ENCODE data around the gene RPUSD3.

Gene RPUSD3

DNA sequence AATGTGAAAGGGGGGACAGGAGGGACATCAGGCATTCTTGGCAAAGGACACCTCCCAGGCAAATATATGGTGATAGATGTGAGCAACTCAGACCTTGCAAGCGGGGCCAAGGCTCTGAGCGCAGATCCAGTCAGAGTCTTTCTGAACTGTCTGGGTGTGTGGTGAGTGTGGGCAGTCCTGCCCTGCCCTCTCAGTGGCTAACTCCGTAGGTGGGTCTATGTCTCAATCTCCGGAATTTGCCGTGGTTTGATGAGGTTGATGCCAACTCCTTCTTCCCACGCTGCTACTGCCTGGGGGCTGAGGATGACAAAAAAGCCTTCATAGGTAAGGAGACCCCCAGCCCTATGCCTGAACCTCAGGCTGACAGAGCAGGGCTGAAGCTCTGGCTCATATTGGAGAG, 26.4 kb downstream of the RPUSD3 start:
- H3K23ac ChIP-seq (ENCODE audit: low read length) = no peak overlapping the region
- DNase-seq = no peak
- H3K36me3 ChIP-seq (ENCODE audit: control insufficient read depth in 1 of 2, insufficient read depth in 2 of 2, low read length in 2 of 2) = peaks cover 6 to 15% of the 10 kb centered on the region in 2 experiments
- H2BK5ac ChIP-seq (ENCODE audit: low read depth, low read length, poor library complexity) = no peak overlapping the region
- no CpG with 5 or more reads among the region's 6 CpGs for WGBS (ENCODE audit: extremely low coverage, insufficient coverage, insufficient read length)
- H3K9me3 ChIP-seq (ENCODE audit: insufficient read depth, low read depth, low read length) = no peaks in the 10 kb centered on the region
- H3K4me3 ChIP-seq (ENCODE audit: low read depth, low read length) = no peak overlapping the region
- no peaks in the 10 kb centered on the region for H3K27me3 ChIP-seq (ENCODE audit: insufficient read depth, low read length)
- no peak overlapping the region for H4K12ac ChIP-seq (ENCODE audit: low read depth, low read length)
- no peak overlapping the region for H2BK12ac ChIP-seq (ENCODE audit: low read length)
- H3K79me1 ChIP-seq (ENCODE audit: low read length) = no peaks in the 10 kb centered on the region
- no peak overlapping the region for H2BK120ac ChIP-seq (ENCODE audit: insufficient read depth, low read length, poor library complexity)
- H3K18ac ChIP-seq (ENCODE audit: low read length) = no peak overlapping the region
- H3K4me2 ChIP-seq (ENCODE audit: low read length) = no peak overlapping the region
- H2AFZ ChIP-seq (ENCODE audit: insufficient read depth, low read length, poor library complexity) = no peak overlapping the region
- H4K91ac ChIP-seq (ENCODE audit: low read depth, low read length) = no peak overlapping the region
- H3K14ac ChIP-seq (ENCODE audit: low read length) = no peak overlapping the region
- no peak overlapping the region for H3K27ac ChIP-seq (ENCODE audit: low read depth, low read length)
- H3K9ac ChIP-seq (ENCODE audit: low read length) = no peak overlapping the region
- no peak overlapping the region for H4K8ac ChIP-seq (ENCODE audit: low read depth, low read length)
- no peaks in the 10 kb centered on the region for H3K79me2 ChIP-seq (ENCODE audit: control insufficient read depth, insufficient read depth, low read length, poor library complexity)
- H2AK5ac ChIP-seq (ENCODE audit: low read length) = no peak overlapping the region
- H3K4me1 ChIP-seq (ENCODE audit: control insufficient read depth in 1 of 2, insufficient read depth in 2 of 2, low read length in 2 of 2) = no peaks in the 10 kb centered on the region
- no peak overlapping the region for H3K4ac ChIP-seq (ENCODE audit: low read depth, low read length)

DNA sequence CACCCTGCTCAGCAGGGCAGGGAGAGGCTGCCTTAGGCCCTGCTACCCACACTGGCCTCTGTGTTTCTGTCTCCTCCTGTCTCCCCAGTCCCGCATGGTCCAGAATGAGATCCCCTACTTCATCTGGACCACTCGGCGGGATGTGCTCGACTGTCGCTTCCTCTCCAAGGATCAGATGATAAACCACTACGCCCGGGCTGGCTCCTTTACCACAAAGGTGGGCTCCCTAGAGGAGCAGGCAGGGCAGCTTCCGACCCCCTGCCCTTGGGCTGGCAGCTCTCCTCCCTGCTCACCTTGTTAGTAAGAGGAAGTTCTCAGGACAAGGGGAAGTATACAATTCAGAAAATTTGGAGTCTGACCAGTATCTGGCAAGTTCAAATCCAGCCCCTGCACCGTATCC, 27.8 kb downstream of the RPUSD3 start:
- Histone ChIP-seq H3K79me1 (ENCODE audit: low read length) (no peaks in the 10 kb centered on the region), H2BK12ac (ENCODE audit: low read length) (no peak overlapping the region), H3K4ac (ENCODE audit: low read depth, low read length) (no peak overlapping the region), H2AFZ (ENCODE audit: insufficient read depth, low read length, poor library complexity) (no peak overlapping the region), H4K8ac (ENCODE audit: low read depth, low read length) (no peak overlapping the region), H2BK5ac (ENCODE audit: low read depth, low read length, poor library complexity) (no peak overlapping the region), H3K4me1 (ENCODE audit: control insufficient read depth in 1 of 2, insufficient read depth in 2 of 2, low read length in 2 of 2) (no peaks in the 10 kb centered on the region), H3K27ac (ENCODE audit: low read depth, low read length) (no peak overlapping the region), H3K36me3 (ENCODE audit: control insufficient read depth in 1 of 2, insufficient read depth in 2 of 2, low read length in 2 of 2) (peaks cover 6 to 15% of the 10 kb centered on the region in 2 experiments), H2BK120ac (ENCODE audit: insufficient read depth, low read length, poor library complexity) (no peak overlapping the region), H3K27me3 (ENCODE audit: insufficient read depth, low read length) (no peaks in the 10 kb centered on the region), H2AK5ac (ENCODE audit: low read length) (no peak overlapping the region), H3K79me2 (ENCODE audit: control insufficient read depth, insufficient read depth, low read length, poor library complexity) (no peaks in the 10 kb centered on the region), H3K4me3 (ENCODE audit: low read depth, low read length) (no peak overlapping the region), H3K4me2 (ENCODE audit: low read length) (no peak overlapping the region), H4K91ac (ENCODE audit: low read depth, low read length) (no peak overlapping the region), H3K9ac (ENCODE audit: low read length) (no peak overlapping the region), H3K18ac (ENCODE audit: low read length) (no peak overlapping the region), H4K12ac (ENCODE audit: low read depth, low read length) (no peak overlapping the region), H3K9me3 (ENCODE audit: insufficient read depth, low read depth, low read length) (no peaks in the 10 kb centered on the region), H3K23ac (ENCODE audit: low read length) (no peak overlapping the region), H3K14ac (ENCODE audit: low read length) (no peak overlapping the region)
- no CpG with 5 or more reads among the region's 9 CpGs for WGBS (ENCODE audit: extremely low coverage, insufficient coverage, insufficient read length)
- DNase-seq = no peak

DNA sequence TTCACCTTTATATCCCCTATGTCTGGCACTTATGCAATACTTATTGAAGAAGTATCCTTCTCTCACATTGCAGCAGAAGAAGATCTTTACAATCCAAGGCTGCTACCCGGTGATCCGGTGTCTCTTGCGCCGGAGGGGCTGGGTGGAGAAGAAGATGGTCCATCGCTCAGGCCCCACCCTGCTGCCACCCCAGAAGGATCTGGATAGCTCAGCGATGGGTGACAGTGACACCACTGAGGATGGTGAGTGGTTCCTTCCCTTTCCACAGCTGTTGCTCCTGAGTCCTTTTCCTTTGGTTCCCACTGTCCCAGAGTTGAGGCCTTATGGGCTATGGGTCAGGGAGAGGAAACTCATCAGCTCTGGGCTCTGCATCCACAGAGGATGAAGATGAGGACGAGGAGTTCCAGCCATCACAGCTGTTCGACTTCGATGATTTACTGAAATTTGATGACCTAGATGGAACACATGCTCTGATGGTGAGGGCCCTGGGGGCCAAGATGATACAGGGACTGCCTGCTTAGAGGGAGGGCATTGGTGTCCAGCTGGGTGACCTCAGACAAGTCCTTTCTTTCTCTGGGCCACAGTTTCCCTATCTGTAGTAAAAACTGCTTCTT, 30.8 kb downstream of the RPUSD3 start:
- Histone ChIP-seq H3K79me2 (ENCODE audit: control insufficient read depth, insufficient read depth, low read length, poor library complexity) (peaks cover 3% of the 10 kb centered on the region), H2AFZ (ENCODE audit: insufficient read depth, low read length, poor library complexity) (no peak overlapping the region), H4K91ac (ENCODE audit: low read depth, low read length) (no peak overlapping the region), H3K27me3 (ENCODE audit: insufficient read depth, low read length) (no peaks in the 10 kb centered on the region), H3K4me2 (ENCODE audit: low read length) (no peak overlapping the region), H3K14ac (ENCODE audit: low read length) (no peak overlapping the region), H4K8ac (ENCODE audit: low read depth, low read length) (no peak overlapping the region), H3K4me3 (ENCODE audit: low read depth, low read length) (no peak overlapping the region), H2AK5ac (ENCODE audit: low read length) (no peak overlapping the region), H3K27ac (ENCODE audit: low read depth, low read length) (no peak overlapping the region), H3K4ac (ENCODE audit: low read depth, low read length) (no peak overlapping the region), H3K79me1 (ENCODE audit: low read length) (peaks cover 9% of the 10 kb centered on the region), H3K4me1 (ENCODE audit: control insufficient read depth in 1 of 2, insufficient read depth in 2 of 2, low read length in 2 of 2) (peaks cover 0 to 3% of the 10 kb centered on the region in 2 experiments), H2BK5ac (ENCODE audit: low read depth, low read length, poor library complexity) (no peak overlapping the region), H3K9me3 (ENCODE audit: insufficient read depth, low read depth, low read length) (no peaks in the 10 kb centered on the region), H3K18ac (ENCODE audit: low read length) (no peak overlapping the region), H3K23ac (ENCODE audit: low read length) (no peak overlapping the region), H2BK120ac (ENCODE audit: insufficient read depth, low read length, poor library complexity) (no peak overlapping the region), H3K36me3 (ENCODE audit: control insufficient read depth in 1 of 2, insufficient read depth in 2 of 2, low read length in 2 of 2) (peaks cover 9 to 10% of the 10 kb centered on the region in 2 experiments), H3K9ac (ENCODE audit: low read length) (no peak overlapping the region), H2BK12ac (ENCODE audit: low read length) (no peak overlapping the region), H4K12ac (ENCODE audit: low read depth, low read length) (no peak overlapping the region)
- no peak for DNase-seq
- no CpG with 5 or more reads among the region's 9 CpGs for WGBS (ENCODE audit: extremely low coverage, insufficient coverage, insufficient read length)

DNA sequence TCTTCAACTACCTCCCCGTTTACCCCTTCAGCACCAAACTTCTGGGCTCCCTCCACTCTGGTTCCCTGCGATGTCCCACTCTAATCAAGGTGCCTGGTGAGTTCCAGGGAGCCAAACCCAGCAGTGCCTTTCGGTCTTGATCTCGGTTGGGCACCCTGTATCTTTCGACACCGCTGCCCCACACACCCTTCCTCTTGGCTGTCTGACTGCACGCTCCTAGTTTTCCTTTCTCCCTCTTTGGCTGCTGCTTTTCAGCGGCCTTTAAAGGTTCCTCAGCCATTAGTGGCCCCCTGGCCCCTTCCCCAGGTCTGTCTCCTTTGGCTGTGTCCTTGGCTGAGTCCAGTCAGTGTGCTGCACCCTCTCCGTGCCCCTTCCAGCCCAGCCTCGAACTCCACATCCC, 33.0 kb downstream of the RPUSD3 start:
- Histone ChIP-seq H2BK12ac (ENCODE audit: low read length) (no peak overlapping the region), H4K91ac (ENCODE audit: low read depth, low read length) (no peak overlapping the region), H3K4me1 (ENCODE audit: control insufficient read depth in 1 of 2, insufficient read depth in 2 of 2, low read length in 2 of 2) (peaks cover 0 to 3% of the 10 kb centered on the region in 2 experiments), H2BK5ac (ENCODE audit: low read depth, low read length, poor library complexity) (no peak overlapping the region), H3K4ac (ENCODE audit: low read depth, low read length) (no peak overlapping the region), H3K79me1 (ENCODE audit: low read length) (peaks cover 9% of the 10 kb centered on the region), H3K27ac (ENCODE audit: low read depth, low read length) (no peak overlapping the region), H3K4me3 (ENCODE audit: low read depth, low read length) (no peak overlapping the region), H3K9ac (ENCODE audit: low read length) (no peak overlapping the region), H4K12ac (ENCODE audit: low read depth, low read length) (no peak overlapping the region), H3K79me2 (ENCODE audit: control insufficient read depth, insufficient read depth, low read length, poor library complexity) (peaks cover 3% of the 10 kb centered on the region), H3K9me3 (ENCODE audit: insufficient read depth, low read depth, low read length) (no peaks in the 10 kb centered on the region), H3K27me3 (ENCODE audit: insufficient read depth, low read length) (no peaks in the 10 kb centered on the region), H3K18ac (ENCODE audit: low read length) (no peak overlapping the region), H4K8ac (ENCODE audit: low read depth, low read length) (no peak overlapping the region), H3K23ac (ENCODE audit: low read length) (no peak overlapping the region), H2AFZ (ENCODE audit: insufficient read depth, low read length, poor library complexity) (no peak overlapping the region), H3K14ac (ENCODE audit: low read length) (no peak overlapping the region), H2AK5ac (ENCODE audit: low read length) (no peak overlapping the region), H2BK120ac (ENCODE audit: insufficient read depth, low read length, poor library complexity) (no peak overlapping the region), H3K36me3 (ENCODE audit: control insufficient read depth in 1 of 2, insufficient read depth in 2 of 2, low read length in 2 of 2) (peaks cover 22 to 23% of the 10 kb centered on the region in 2 experiments), H3K4me2 (ENCODE audit: low read length) (no peak overlapping the region)
- WGBS (ENCODE audit: extremely low coverage, insufficient coverage, insufficient read length) = no CpG with 5 or more reads among the region's 10 CpGs
- no peak for DNase-seq
